Measurements from ENCODE around the gene OPA1. TPM values are rescaled to one million over a fixed set of nuclear protein-coding genes. Genes with fewer than 3 reads are reported as not detected.

Gene OPA1
- total and polyA plus RNA-seq, 2 of the 4 experiments (the other 2 are of a cell fraction), result 17.8 to 73.7 TPM

DNA sequence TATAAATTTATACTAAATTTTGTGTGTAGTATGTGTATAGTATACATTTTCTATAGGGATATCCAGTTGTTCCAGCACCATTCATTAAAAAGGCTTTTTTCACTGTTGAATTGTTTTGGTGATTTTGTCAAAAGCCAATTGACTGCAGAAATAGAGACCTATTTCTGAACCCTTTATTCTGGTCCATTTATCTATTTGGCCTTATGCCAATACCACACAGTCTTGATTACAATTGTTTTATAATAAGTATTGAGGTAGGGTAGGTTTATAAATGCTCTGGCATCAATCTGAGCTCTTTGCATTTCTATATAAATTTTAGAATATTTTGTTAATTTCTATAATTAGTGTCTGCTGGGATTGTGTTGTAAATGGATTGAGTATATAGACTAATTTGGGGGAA, 6.5 kb upstream of the OPA1 start:
- H3K56ac ChIP-seq (ENCODE audit: extremely low read depth, insufficient read depth, low read length), result no peak overlapping the region
- BruUV-seq (replicated peaks), result no TSS peak
- ATAC-seq (ENCODE audit: low read depth) (no peak), DNase-seq (no peak)
- no peak overlapping the region for H4K91ac ChIP-seq (ENCODE audit: insufficient read depth, low read depth, low read length)
- no peak overlapping the region for H3K9ac ChIP-seq (ENCODE audit: low read depth, low read length)
- CTCF ChIA-PET, result no interaction called here
- no peak overlapping the region for H3K27ac ChIP-seq (ENCODE audit: insufficient read depth, low read length)
- intact Hi-C loops (cut with micrococcal nuclease) (no loop called here), in situ Hi-C loops (cut with MboI; ENCODE audit: low sequenced_read_pairs) (no loop called here), dilution Hi-C loops (cut with HindIII; ENCODE audit: low sequenced_read_pairs, unreplicated experiment) (no loop called here)
- H4K8ac ChIP-seq (ENCODE audit: low read depth in 2 of 2, low read length in 2 of 2), result no peak overlapping the region
- H2AK9ac ChIP-seq (replicated peaks; ENCODE audit: low read depth, low read length, poor library complexity), result no peak overlapping the region
- H3K14ac ChIP-seq (replicated peaks; ENCODE audit: low read depth, low read length), result no peak overlapping the region
- H3K4ac ChIP-seq (ENCODE audit: low read depth, low read length), result no peak overlapping the region
- H2BK5ac ChIP-seq (ENCODE audit: low read depth, low read length, poor library complexity, severe bottlenecking), result no peak overlapping the region
- no peaks in the 10 kb centered on the region for H3K4me1 ChIP-seq (ENCODE audit: control insufficient read depth, insufficient read depth, low read length)
- no peak overlapping the region for H2BK15ac ChIP-seq (ENCODE audit: low read depth, low read length)
- no peaks in the 10 kb centered on the region for H3K9me1 ChIP-seq (ENCODE audit: insufficient read depth, low read length)
- H2AFZ ChIP-seq (replicated peaks; ENCODE audit: low read length, poor library complexity), result no peak overlapping the region
- H2BK120ac ChIP-seq (ENCODE audit: low read depth, low read length), result no peak overlapping the region
- TF ChIP-seq RFX5 (IDR thresholded peaks at IDR 0.05; ENCODE audit: low read depth, low read length), result no peak
- no peak for TF ChIP-seq ELK1 (IDR thresholded peaks at IDR 0.05; ENCODE audit: borderline replicate concordance, low read depth, low read length)
- no peak for TF ChIP-seq POLR2A (IDR thresholded peaks at IDR 0.05; ENCODE audit: low read depth, low read length)
- no peak for TF ChIP-seq FOS (IDR thresholded peaks at IDR 0.05; ENCODE audit: low read depth, low read length)
- no peak for TF ChIP-seq MXI1 (IDR thresholded peaks at IDR 0.05; ENCODE audit: borderline replicate concordance, low read depth, low read length)
- TF ChIP-seq RCOR1 (IDR thresholded peaks at IDR 0.05; ENCODE audit: insufficient replicate concordance, low read length), result no peak
- TF ChIP-seq BHLHE40 (IDR thresholded peaks at IDR 0.05; ENCODE audit: low read depth, low read length), result no peak
- TF ChIP-seq RAD21 (IDR thresholded peaks at IDR 0.05; ENCODE audit: low read length), result no peak
- no peak for TF ChIP-seq CHD1 (IDR thresholded peaks at IDR 0.05; ENCODE audit: low read depth, low read length)
- TF ChIP-seq MAZ (IDR thresholded peaks at IDR 0.05; ENCODE audit: borderline replicate concordance, low read depth, low read length), result no peak
- TF ChIP-seq SMC3 (IDR thresholded peaks at IDR 0.05; ENCODE audit: low read depth, low read length), result no peak
- TF ChIP-seq NFE2L2 (IDR thresholded peaks at IDR 0.05; ENCODE audit: low read depth, low read length), result no peak
- no peak overlapping the region for H3K23ac ChIP-seq (ENCODE audit: low read depth, low read length)
- H4K20me1 ChIP-seq (ENCODE audit: insufficient read depth, low read length), result no peaks in the 10 kb centered on the region
- POLR2A ChIA-PET (ENCODE audit: unreplicated experiment), result no interaction called here
- no peaks in the 10 kb centered on the region for H3K27me3 ChIP-seq (ENCODE audit: control insufficient read depth, insufficient read depth, low read length)
- H2BK20ac ChIP-seq (ENCODE audit: low read depth, low read length), result no peak overlapping the region
- no peak overlapping the region for H3K4me3 ChIP-seq (ENCODE audit: insufficient read depth, low read depth, low read length)
- no peaks in the 10 kb centered on the region for H3K79me1 ChIP-seq (ENCODE audit: low read depth in 1 of 2, low read length in 2 of 2)
- no peak overlapping the region for H3K4me2 ChIP-seq (ENCODE audit: low read depth, low read length)
- no peak overlapping the region for H4K5ac ChIP-seq (ENCODE audit: low read depth, low read length)
- H3K9me3 ChIP-seq (ENCODE audit: control insufficient read depth, insufficient read depth, low read length), result no peaks in the 10 kb centered on the region
- H3K18ac ChIP-seq (ENCODE audit: low read depth, low read length), result no peak overlapping the region
- H2AK5ac ChIP-seq (ENCODE audit: low read depth, low read length), result no peak overlapping the region
- H3K36me3 ChIP-seq (ENCODE audit: control insufficient read depth, insufficient read depth, low read length), result no peaks in the 10 kb centered on the region
